Activated CD8-positive, alpha-beta memory T cell treated with anti-CD3 and anti-CD28 coated beads for 36 hours (primary cell): ENCODE measurements around the gene CEACAM7. TPM values are rescaled to one million over a fixed set of nuclear protein-coding genes. Genes with fewer than 3 reads are reported as not detected.

Experiments used
- CTCF ChIA-PET: fragments of 350-600 bp; sonication (Branson Sonifier 250); formaldehyde crosslinking; loops from one replicate; lab custom pipeline; 2021; ENCODE audit warnings: antibody characterized with exemption; lab: Charles Lee
- POLR2A ChIA-PET: fragments of 350-600 bp; sonication (Branson Sonifier 250); formaldehyde crosslinking; loops from one replicate; lab custom pipeline; 2021; ENCODE audit warnings: antibody characterized with exemption; lab: Charles Lee
- total RNA-seq, 2 experiments: library from RNA; stranded (reverse); gene quantifications; one replicate each; pipeline ENCODE4 v1.2.3, GENCODE V29; 2021

Gene CEACAM7
- total RNA-seq, 2 experiments from 2014 or later: not detected

GRCh38 chr19:41702171-41702651 lies 14.1 kb upstream of the CEACAM7 start:
- CTCF ChIA-PET: interaction anchor here (0.9 kb wide), 1 partner anchor 13 kb away, joined by 3 read pairs; no protein-coding TSS in a partner anchor
- POLR2A ChIA-PET: no interaction called here

- POLR2A ChIA-PET: no interaction called here
Observed at GRCh38 chr19:41701401-41702075, 13.5 kb upstream of the CEACAM7 start.

GRCh38 chr19:41700381-41701195 lies 12.5 kb upstream of the CEACAM7 start:
- ChIA-PET CTCF (no interaction called here), POLR2A (no interaction called here)

More at GRCh38 chr19:41701401-41702075, 13.5 kb upstream of the CEACAM7 start:
- CTCF ChIA-PET: interaction anchor here (0.9 kb wide), 1 partner anchor 13 kb away, joined by 3 read pairs; no protein-coding TSS in a partner anchor

- ChIA-PET CTCF (interaction anchor here (1.3 kb wide), 1 partner anchor 41 kb away, joined by 3 read pairs; no protein-coding TSS in a partner anchor), POLR2A (no interaction called here)
Observed at GRCh38 chr19:41699968-41700323, 11.9 kb upstream of the CEACAM7 start.

GRCh38 chr19:41699231-41699967 lies 11.3 kb upstream of the CEACAM7 start:
- ChIA-PET CTCF (interaction anchor here (0.8 to 1.3 kb wide), 3 partner anchors 40 to 57 kb away, joined by 3 to 4 read pairs (median 3); no protein-coding TSS in a partner anchor), POLR2A (no interaction called here)

GRCh38 chr19:41698746-41699230 lies 10.7 kb upstream of the CEACAM7 start:
- CTCF ChIA-PET: interaction anchor here (0.8 to 1.3 kb wide), 3 partner anchors 40 to 57 kb away, joined by 3 to 4 read pairs (median 3); no protein-coding TSS in a partner anchor
- POLR2A ChIA-PET: no interaction called here

GRCh38 chr19:41697198-41697855 lies 9.3 kb upstream of the CEACAM7 start:
- ChIA-PET CTCF (interaction anchor here (1.4 kb wide), 1 partner anchor 10 kb away, joined by 4 read pairs; no protein-coding TSS in a partner anchor), POLR2A (no interaction called here)

- POLR2A ChIA-PET: no interaction called here
- CTCF ChIA-PET: interaction anchor here (1.4 kb wide), 1 partner anchor 10 kb away, joined by 4 read pairs; no protein-coding TSS in a partner anchor
Observed at GRCh38 chr19:41696402-41697197, 8.5 kb upstream of the CEACAM7 start.

GRCh38 chr19:41695745-41696144 lies 7.7 kb upstream of the CEACAM7 start:
- ChIA-PET CTCF (no interaction called here), POLR2A (no interaction called here)

GRCh38 chr19:41694831-41695635 lies 7.0 kb upstream of the CEACAM7 start:
- CTCF ChIA-PET: no interaction called here
- POLR2A ChIA-PET: no interaction called here

- ChIA-PET POLR2A (no interaction called here), CTCF (no interaction called here)
Observed at GRCh38 chr19:41694196-41694595, 6.1 kb upstream of the CEACAM7 start.

GRCh38 chr19:41691268-41691970 lies 3.3 kb upstream of the CEACAM7 start:
- POLR2A ChIA-PET: no interaction called here
- CTCF ChIA-PET: interaction anchor here (1.2 to 2.8 kb wide), 3 partner anchors 50 to 158 kb away, joined by 3 to 8 read pairs (median 4); no protein-coding TSS in a partner anchor

- ChIA-PET POLR2A (no interaction called here), CTCF (interaction anchor here (1.2 to 2.8 kb wide), 4 partner anchors 23 to 159 kb away, joined by 3 to 8 read pairs (median 4); no protein-coding TSS in a partner anchor)
Observed at GRCh38 chr19:41690801-41691065, 2.7 kb upstream of the CEACAM7 start.

- ChIA-PET CTCF (interaction anchor here (1.2 to 2.8 kb wide), 3 partner anchors 23 to 52 kb away, joined by 3 to 8 read pairs (median 3); no protein-coding TSS in a partner anchor), POLR2A (no interaction called here)
Observed at GRCh38 chr19:41689993-41690800, 2.1 kb upstream of the CEACAM7 start.

- CTCF ChIA-PET: no interaction called here
- POLR2A ChIA-PET: no interaction called here
Observed at GRCh38 chr19:41688687-41689086, 617 bp upstream of the CEACAM7 start.

GRCh38 chr19:41687419-41687818 lies 651 bp downstream of the CEACAM7 start:
- CTCF ChIA-PET: no interaction called here
- POLR2A ChIA-PET: interaction anchor here (0.6 kb wide), 1 partner anchor 141 kb away, joined by 4 read pairs; no protein-coding TSS in a partner anchor
